Neural cell (in vitro differentiated cells): Measurements from ENCODE around the gene SRPX2. TPM values are rescaled to one million over a fixed set of nuclear protein-coding genes. Genes with fewer than 3 reads are reported as not detected.

Experiments
- H2AFZ ChIP-seq: fragments of 200-600, 300-800 bp; sonication (generic), shearing (Covaris generic); 2 replicates; pipeline ENCODE4 v1.6.0; 2014; ENCODE audit warnings: low read depth, mild to moderate bottlenecking, antibody characterized with exemption, low read length, moderate library complexity
- H3F3A ChIP-seq: fragments of 200-600 bp; shearing (Covaris generic); 2 replicates; pipeline ENCODE4 v1.6.1; 2016; ENCODE audit warnings: mild to moderate bottlenecking, moderate library complexity, mixed read lengths, antibody characterized with exemption, low read length; ENCODE audit not compliant: insufficient read depth, poor library complexity, severe bottlenecking
- H3K27ac ChIP-seq: fragments of 200-600, 300-800 bp; sonication (generic), shearing (Covaris generic); 2 replicates; pipeline ENCODE4 v1.5.1; 2014; ENCODE audit warnings: mild to moderate bottlenecking, low read length, moderate library complexity
- H3K27me3 ChIP-seq: fragments of 300-800, 200-600 bp; sonication (generic), shearing (Covaris generic); 2 replicates; pipeline ENCODE4 v1.6.0; 2014; ENCODE audit warnings: mild to moderate bottlenecking, low read depth, low read length, moderate library complexity; ENCODE audit not compliant: insufficient read depth
- H3K36me3 ChIP-seq: fragments of 300-800, 200-600 bp; sonication (generic), shearing (Covaris generic); 2 replicates; pipeline ENCODE4 v1.5.1; 2014; ENCODE audit warnings: mild to moderate bottlenecking, antibody characterized with exemption, low read length, moderate library complexity; ENCODE audit not compliant: insufficient read depth
- H3K4me2 ChIP-seq: fragments of 300-800, 200-600 bp; sonication (generic), shearing (Covaris generic); 2 replicates; pipeline ENCODE4 v1.6.0; 2014; ENCODE audit warnings: mild to moderate bottlenecking, low read length
- H3K4me3 ChIP-seq: fragments of 300-800, 200-600 bp; sonication (generic), shearing (Covaris generic); 2 replicates; pipeline ENCODE4 v1.5.1; 2014; ENCODE audit warnings: mild to moderate bottlenecking, low read length, moderate library complexity
- H3K79me2 ChIP-seq: fragments of 200-600 bp; shearing (Covaris generic); replicated peaks from 2 replicates; pipeline ENCODE4 v1.6.0; 2014; ENCODE audit warnings: mild to moderate bottlenecking, low read length, moderate library complexity; ENCODE audit not compliant: insufficient read depth
- H3K9ac ChIP-seq: fragments of 300-800, 200-600 bp; sonication (generic), shearing (Covaris generic); 2 replicates; pipeline ENCODE4 v1.6.1; 2016; ENCODE audit warnings: mild to moderate bottlenecking, low read length, mixed read lengths
- H3K9me2 ChIP-seq: fragments of 200-600 bp; shearing (Covaris generic); 2 replicates; pipeline ENCODE4 v1.6.1; 2016; ENCODE audit warnings: mild to moderate bottlenecking, low read length, mixed read lengths; ENCODE audit not compliant: insufficient read depth
- H3K9me3 ChIP-seq: fragments of 200-600, 300-800 bp; sonication (generic), shearing (Covaris generic); 2 replicates; pipeline ENCODE4 v1.6.1; 2016; ENCODE audit warnings: mild to moderate bottlenecking, mixed run types, low read length, moderate library complexity, mixed read lengths
- H4K20me1 ChIP-seq: fragments of 200-600 bp; shearing (Covaris generic); 2 replicates; pipeline ENCODE4 v1.6.1; 2016; ENCODE audit warnings: mild to moderate bottlenecking, mixed run types; ENCODE audit not compliant: insufficient read depth
- CTCF ChIP-seq: fragments of 450-650 bp; IDR thresholded peaks from 2 replicates; pipeline ENCODE4 v1.5.1; 2014; ENCODE audit warnings: antibody characterized with exemption, mild to moderate bottlenecking, moderate library complexity; ENCODE audit not compliant: poor library complexity, severe bottlenecking
- EP300 ChIP-seq: fragments of 450-650 bp; conservative IDR thresholded peaks from 2 replicates; pipeline ENCODE4 v1.6.1; 2014; ENCODE audit warnings: antibody characterized with exemption, mild to moderate bottlenecking, moderate library complexity; ENCODE audit not compliant: poor library complexity, severe bottlenecking
- EZH2 ChIP-seq: fragments of 200-600, 300-800 bp; shearing (Covaris generic), sonication (generic); IDR thresholded peaks from 2 replicates; pipeline ENCODE4 v1.6.1; 2014; ENCODE audit warnings: antibody characterized with exemption, low read length, borderline replicate concordance, mild to moderate bottlenecking; ENCODE audit not compliant: insufficient read depth, poor library complexity, severe bottlenecking
- MXI1 ChIP-seq: fragments of 450-650 bp; conservative IDR thresholded peaks from 2 replicates; pipeline ENCODE4 v1.6.1; 2014; ENCODE audit warnings: antibody characterized with exemption, mild to moderate bottlenecking; ENCODE audit not compliant: poor library complexity, severe bottlenecking
- POLR2AphosphoS5 ChIP-seq: IDR thresholded peaks from 2 replicates; pipeline ENCODE4 v1.6.1; 2012
- RAD21 ChIP-seq: fragments of 450-650 bp; conservative IDR thresholded peaks from 2 replicates; pipeline ENCODE4 v1.6.1; 2014; ENCODE audit warnings: antibody characterized with exemption, mild to moderate bottlenecking, moderate library complexity
- REST ChIP-seq: IDR thresholded peaks from 2 replicates; pipeline ENCODE4 v1.6.1; 2012; ENCODE audit warnings: borderline replicate concordance
- SMC3 ChIP-seq: fragments of 450-650 bp; conservative IDR thresholded peaks from 2 replicates; pipeline ENCODE4 v1.6.1; 2014; ENCODE audit warnings: antibody characterized with exemption, mild to moderate bottlenecking, moderate library complexity; ENCODE audit not compliant: poor library complexity
- TAF1 ChIP-seq: IDR thresholded peaks from 2 replicates; pipeline ENCODE4 v1.6.1; 2012; ENCODE audit warnings: low read depth
- polyA plus RNA-seq: library from polyadenylated mRNA; depleted of rRNA; stranded (reverse); fragments of >200 nt; gene quantifications from 2 replicates; pipeline ENCODE4 v1.2.3, GENCODE V29; 2014

SRPX2 gene
- polyA plus RNA-seq, 1 donor from 2014 or later = 0.59 TPM

- no peak overlapping the region for H3K4me2 ChIP-seq
- no peaks in the 10 kb centered on the region for H3K27me3 ChIP-seq
- H3K9ac ChIP-seq = no peak overlapping the region
- H3F3A ChIP-seq = no peaks in the 10 kb centered on the region
- no peak overlapping the region for H3K27ac ChIP-seq
- H3K9me3 ChIP-seq = no peaks in the 10 kb centered on the region
- H2AFZ ChIP-seq = no peak overlapping the region
- no peaks in the 10 kb centered on the region for H3K9me2 ChIP-seq
- no peaks in the 10 kb centered on the region for H4K20me1 ChIP-seq
- TF ChIP-seq RAD21 (no peak), EZH2 (no peak)
- no peaks in the 10 kb centered on the region for H3K79me2 ChIP-seq
- no peak overlapping the region for H3K4me3 ChIP-seq
- no peaks in the 10 kb centered on the region for H3K36me3 ChIP-seq
These were observed 29.5 kb downstream of the SRPX2 start for GRCh38 chrX:100673397-100673953.

- Histone ChIP-seq H3K4me2 (no peak overlapping the region), H3K79me2 (no peaks in the 10 kb centered on the region), H2AFZ (no peak overlapping the region), H3K27me3 (no peaks in the 10 kb centered on the region), H3F3A (no peaks in the 10 kb centered on the region), H3K36me3 (no peaks in the 10 kb centered on the region), H3K9ac (no peak overlapping the region), H3K4me3 (no peak overlapping the region), H3K9me2 (no peaks in the 10 kb centered on the region), H3K27ac (no peak overlapping the region), H4K20me1 (no peaks in the 10 kb centered on the region), H3K9me3 (no peaks in the 10 kb centered on the region)
- no peak for TF ChIP-seq SMC3
- TF ChIP-seq TAF1 = no peak
- no peak for TF ChIP-seq POLR2AphosphoS5
These were observed 30.7 kb downstream of the SRPX2 start for GRCh38 chrX:100674705-100675104.

- Histone ChIP-seq H3K27ac (no peak overlapping the region), H3K36me3 (no peaks in the 10 kb centered on the region), H2AFZ (no peak overlapping the region), H3F3A (no peaks in the 10 kb centered on the region), H3K9me3 (no peaks in the 10 kb centered on the region), H3K9ac (no peak overlapping the region), H4K20me1 (no peaks in the 10 kb centered on the region), H3K9me2 (no peaks in the 10 kb centered on the region), H3K79me2 (no peaks in the 10 kb centered on the region), H3K27me3 (no peaks in the 10 kb centered on the region), H3K4me3 (no peak overlapping the region), H3K4me2 (no peak overlapping the region)
- TF ChIP-seq REST = no peak
- TF ChIP-seq EZH2 = no peak
- TF ChIP-seq SMC3 = no peak
- TF ChIP-seq EP300 = no peak
- TF ChIP-seq POLR2AphosphoS5 = no peak
- TF ChIP-seq RAD21 = no peak
- TF ChIP-seq MXI1 = no peak
- no peak for TF ChIP-seq TAF1
- no peak for TF ChIP-seq CTCF
These were observed 33.7 kb downstream of the SRPX2 start for GRCh38 chrX:100677611-100678181.
